RWPE1 (cell line): ENCODE measurements around the gene NSG1.

Experiments
- CTCF ChIA-PET: fragments of 350-600 bp; sonication (Branson Sonifier 250); formaldehyde crosslinking; extraction: SDS; loops from one replicate; lab custom pipeline; 2021; lab: Yijun Ruan, JAX
- POLR2A ChIA-PET: fragments of 400-600 bp; formaldehyde crosslinking; extraction: SDS; loops from one replicate; lab custom pipeline; 2020; ENCODE audit warnings: antibody characterized with exemption; ENCODE audit not compliant: low non-redundant PET; lab: Yijun Ruan, JAX
- DNase-seq: peaks from one replicate; pipeline ENCODE4 v3.0.0; 2012; ENCODE audit warnings: low spot score
- H3K27ac ChIP-seq: fragments of 450-650 bp; 2 replicates; pipeline ENCODE4 v1.5.1; 2017
- CTCF ChIP-seq: fragments of 450-650 bp; conservative IDR thresholded peaks from 2 replicates; pipeline ENCODE4 v1.5.1; 2017; ENCODE audit warnings: low read depth, mild to moderate bottlenecking

The NSG1 gene

GRCh38 chr4:4456816-4457578, 70.1 kb downstream of the NSG1 start:
- CTCF ChIA-PET, result no interaction called here
- DNase-seq, result no peak
- H3K27ac ChIP-seq, result no peak overlapping the region
- no peak for TF ChIP-seq CTCF
- POLR2A ChIA-PET, result no interaction called here

- no peak for TF ChIP-seq CTCF
- ChIA-PET CTCF (interaction anchor here (0.6 kb wide), 1 partner anchor 45 kb away, joined by 3 read pairs; no protein-coding TSS in a partner anchor), POLR2A (no interaction called here)
- no peak for DNase-seq
- H3K27ac ChIP-seq, result no peak overlapping the region
These were observed 71.1 kb downstream of the NSG1 start for GRCh38 chr4:4457803-4458553.

GRCh38 chr4:4459181-4459580, 72.3 kb downstream of the NSG1 start:
- CTCF ChIA-PET, result no interaction called here
- no peak overlapping the region for H3K27ac ChIP-seq
- POLR2A ChIA-PET, result no interaction called here
- TF ChIP-seq CTCF, result no peak
- no peak for DNase-seq

- CTCF ChIA-PET, result no interaction called here
- no peak for TF ChIP-seq CTCF
- POLR2A ChIA-PET, result no interaction called here
- no peak for DNase-seq
- H3K27ac ChIP-seq, result no peak overlapping the region
These were observed 73.9 kb downstream of the NSG1 start for GRCh38 chr4:4460759-4461158.

- DNase-seq, result no peak
- TF ChIP-seq CTCF, result no peak
- CTCF ChIA-PET, result no interaction called here
- no peak overlapping the region for H3K27ac ChIP-seq
- POLR2A ChIA-PET, result no interaction called here
These were observed 74.3 kb downstream of the NSG1 start for GRCh38 chr4:4461178-4461577.

GRCh38 chr4:4461850-4462249, 74.9 kb downstream of the NSG1 start:
- CTCF ChIA-PET, result no interaction called here
- DNase-seq, result no peak
- H3K27ac ChIP-seq, result no peak overlapping the region
- POLR2A ChIA-PET, result no interaction called here
- TF ChIP-seq CTCF, result no peak
